ENCODE results near the gene ATP10A. TPM values are rescaled to one million over a fixed set of nuclear protein-coding genes. Genes with fewer than 3 reads are reported as not detected.

Gene ATP10A
- total and polyA plus RNA-seq, 11 donors, result 0.53 to 3.3 (median 1.0) TPM

GRCh38 chr15:25735550-25736384 is 127.4 kb downstream of the ATP10A start:
- Histone ChIP-seq H3K27me3 (no peaks in the 10 kb centered on the region), H3K27ac (no peak overlapping the region), H3K4me3 (no peak overlapping the region), H3K9me3 (no peaks in the 10 kb centered on the region), H3K4me1 (peaks cover 0 to 37% (median 16%) of the 10 kb centered on the region in 12 donors), H3K36me3 (no peaks in the 10 kb centered on the region)
- TF ChIP-seq POLR2A (IDR thresholded peaks at IDR 0.05) (no peak), CTCF (IDR thresholded peaks at IDR 0.05) (no peak)
- intact Hi-C loops (cut with DNase I), result loop anchor here in 3 of 10 donors (5.0 to 10.0 kb wide), 2 partner anchors 127 to 129 kb away; partner anchors contain the start of gene ATP10A (in 3 of the 3)
- ATAC-seq (no peak), DNase-seq (no peak)
- WGBS, 4 donors, result 88 to 96% (median 93%) methylated on average over 30 of the region's 30 CpGs

- Histone ChIP-seq H3K9me3 (no peaks in the 10 kb centered on the region), H3K4me3 (no peak overlapping the region), H3K27ac (no peak overlapping the region), H3K36me3 (no peaks in the 10 kb centered on the region), H3K27me3 (no peaks in the 10 kb centered on the region), H3K4me1 (peaks cover 0 to 37% (median 16%) of the 10 kb centered on the region in 12 donors)
- intact Hi-C loops (cut with DNase I), result loop anchor here in 3 of 10 donors (5.0 to 10.0 kb wide), 2 partner anchors 127 to 130 kb away; partner anchors contain the start of gene ATP10A (in 3 of the 3)
- DNase-seq (no peak), ATAC-seq (no peak)
- no peak for TF ChIP-seq CTCF (IDR thresholded peaks at IDR 0.05)
- TF ChIP-seq POLR2A (IDR thresholded peaks at IDR 0.05), result no peak
- WGBS, 4 donors, result 77 to 88% (median 83%) methylated on average over 7 to 17 of the region's 17 CpGs
Measured at GRCh38 chr15:25734680-25735355, 128.3 kb downstream of the ATP10A start.

DNA sequence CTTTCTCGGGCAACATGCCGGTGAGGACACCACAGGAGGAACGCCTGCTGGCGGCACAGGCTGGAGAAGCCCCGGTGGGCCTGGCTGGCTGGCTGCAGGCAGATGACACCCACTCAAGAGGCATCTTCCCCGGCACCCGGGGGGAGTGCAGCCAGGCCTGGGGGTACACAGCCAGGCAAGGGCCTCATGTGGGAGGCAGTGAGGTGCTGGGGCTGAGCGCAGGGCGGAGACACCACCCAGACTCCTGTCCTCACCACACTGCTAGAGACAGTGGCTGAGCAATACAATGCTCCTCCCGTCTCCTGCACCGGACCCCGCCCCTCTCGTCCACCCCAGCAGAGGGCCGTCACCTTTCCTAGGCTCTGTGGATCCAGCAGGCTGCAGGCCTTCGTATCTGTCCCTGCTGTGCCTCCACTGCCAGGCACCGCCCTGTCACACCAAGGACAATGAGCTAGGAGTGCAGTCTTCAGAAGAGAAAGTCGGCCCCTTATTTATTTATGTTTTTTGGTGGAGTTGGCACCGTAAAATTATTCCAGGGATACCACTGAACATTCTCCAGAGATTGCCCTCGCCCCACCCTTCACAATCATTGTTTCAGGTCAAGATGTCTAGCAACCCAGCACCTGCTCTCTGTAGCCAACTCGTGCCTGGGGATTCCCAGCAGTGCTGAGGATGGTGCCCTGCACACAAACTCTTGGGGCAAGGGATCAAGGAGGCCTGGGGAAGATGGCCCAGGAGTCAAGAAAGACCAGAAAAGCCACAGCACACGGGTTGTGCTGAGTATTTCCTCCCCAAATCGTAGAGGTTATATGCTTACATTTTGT is 129.1 kb downstream of the ATP10A start:
- TF ChIP-seq CTCF (IDR thresholded peaks at IDR 0.05) (no peak), POLR2A (IDR thresholded peaks at IDR 0.05) (no peak)
- no peak overlapping the region for H3K27ac ChIP-seq
- intact Hi-C loops (cut with DNase I), result loop anchor here in 1 of 10 donors (10.0 kb wide), 1 partner anchor 131 kb away; the partner anchor contains the start of gene ATP10A
- H3K36me3 ChIP-seq, result no peaks in the 10 kb centered on the region
- no peak for DNase-seq
- H3K27me3 ChIP-seq, result no peaks in the 10 kb centered on the region
- no peaks in the 10 kb centered on the region for H3K9me3 ChIP-seq
- ATAC-seq, result no peak
- peaks cover 0 to 37% (median 16%) of the 10 kb centered on the region in 12 donors for H3K4me1 ChIP-seq
- H3K4me3 ChIP-seq, result no peak overlapping the region
- WGBS, 4 donors, result 71 to 93% (median 83%) methylated on average over 15 to 22 of the region's 22 CpGs

Data from heart left ventricle (tissue), 16 donors.